ENCODE measurements around the gene POLRMT.

GRCh38 chr19:612941-613340, 20.4 kb downstream of the POLRMT start:
- no peak for TF ChIP-seq POLR2A (IDR thresholded peaks at IDR 0.05)
- no peak for TF ChIP-seq CTCF (IDR thresholded peaks at IDR 0.05)

Measured in adrenal gland (tissue), 5 donors.